ENCODE data around the gene TACO1. TPM values are rescaled to one million over a fixed set of nuclear protein-coding genes. Genes with fewer than 3 reads are reported as not detected.

Gene TACO1
- total RNA-seq, 1 experiment from 2014 or later = 27.1 TPM

GRCh38 chr17:63588797-63589196 is 11.9 kb upstream of the TACO1 start:
- Histone ChIP-seq H4K20me1 (ENCODE audit: insufficient read depth) (peaks cover 4% of the 10 kb centered on the region; the same call in 1 of the 2 replicates), H3K4me2 (no peak overlapping the region), H3K4me3 (no peak overlapping the region), H2AFZ (no peak overlapping the region), H3K4me1 (replicated peaks; ENCODE audit: insufficient read depth) (no peaks in the 10 kb centered on the region), H3F3A (ENCODE audit: insufficient read depth, low read depth) (peaks cover 3% of the 10 kb centered on the region; the same call in 1 of the 2 replicates), H3K9me2 (ENCODE audit: insufficient read depth) (no peaks in the 10 kb centered on the region), H3K79me2 (ENCODE audit: low read depth) (no peaks in the 10 kb centered on the region), H3K9me3 (ENCODE audit: insufficient read depth, low read depth) (no peaks in the 10 kb centered on the region), H3K36me3 (ENCODE audit: low read depth) (peaks cover 19% of the 10 kb centered on the region; the same call in 1 of the 2 replicates), H3K27me3 (ENCODE audit: insufficient read depth, low read depth) (no peaks in the 10 kb centered on the region), H3K27ac (no peak overlapping the region)
- DNase-seq = no peak
- no TSS peak for BruUV-seq (replicated peaks)
- TF ChIP-seq, protein P1, sequence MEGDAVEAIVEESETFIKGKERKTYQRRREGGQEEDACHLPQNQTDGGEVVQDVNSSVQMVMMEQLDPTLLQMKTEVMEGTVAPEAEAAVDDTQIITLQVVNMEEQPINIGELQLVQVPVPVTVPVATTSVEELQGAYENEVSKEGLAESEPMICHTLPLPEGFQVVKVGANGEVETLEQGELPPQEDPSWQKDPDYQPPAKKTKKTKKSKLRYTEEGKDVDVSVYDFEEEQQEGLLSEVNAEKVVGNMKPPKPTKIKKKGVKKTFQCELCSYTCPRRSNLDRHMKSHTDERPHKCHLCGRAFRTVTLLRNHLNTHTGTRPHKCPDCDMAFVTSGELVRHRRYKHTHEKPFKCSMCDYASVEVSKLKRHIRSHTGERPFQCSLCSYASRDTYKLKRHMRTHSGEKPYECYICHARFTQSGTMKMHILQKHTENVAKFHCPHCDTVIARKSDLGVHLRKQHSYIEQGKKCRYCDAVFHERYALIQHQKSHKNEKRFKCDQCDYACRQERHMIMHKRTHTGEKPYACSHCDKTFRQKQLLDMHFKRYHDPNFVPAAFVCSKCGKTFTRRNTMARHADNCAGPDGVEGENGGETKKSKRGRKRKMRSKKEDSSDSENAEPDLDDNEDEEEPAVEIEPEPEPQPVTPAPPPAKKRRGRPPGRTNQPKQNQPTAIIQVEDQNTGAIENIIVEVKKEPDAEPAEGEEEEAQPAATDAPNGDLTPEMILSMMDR (conservative IDR thresholded peaks at IDR 0.05) = no peak
- TF ChIP-seq EZH2 (IDR thresholded peaks at IDR 0.05; ENCODE audit: low read depth) = no peak
- CTCF ChIA-PET = no interaction called here
- intact Hi-C loops (cut with micrococcal nuclease; ENCODE audit: unreplicated experiment) = no loop called here
- POLR2A ChIA-PET (ENCODE audit: unreplicated experiment) = no interaction called here

- Histone ChIP-seq H3K4me1 (replicated peaks; ENCODE audit: insufficient read depth) (no peaks in the 10 kb centered on the region), H4K20me1 (ENCODE audit: insufficient read depth) (peaks cover 4% of the 10 kb centered on the region; the same call in 1 of the 2 replicates), H3K9me2 (ENCODE audit: insufficient read depth) (no peaks in the 10 kb centered on the region), H3K4me3 (no peak overlapping the region), H3K4me2 (no peak overlapping the region), H3F3A (ENCODE audit: insufficient read depth, low read depth) (peaks cover 3% of the 10 kb centered on the region; the same call in 1 of the 2 replicates), H3K27ac (no peak overlapping the region), H3K27me3 (ENCODE audit: insufficient read depth, low read depth) (no peaks in the 10 kb centered on the region), H2AFZ (no peak overlapping the region), H3K36me3 (ENCODE audit: low read depth) (peaks cover 15% of the 10 kb centered on the region; the same call in 1 of the 2 replicates), H3K9me3 (ENCODE audit: insufficient read depth, low read depth) (no peaks in the 10 kb centered on the region), H3K79me2 (ENCODE audit: low read depth) (no peaks in the 10 kb centered on the region)
- BruUV-seq (replicated peaks) = no TSS peak
- intact Hi-C loops (cut with micrococcal nuclease; ENCODE audit: unreplicated experiment) = no loop called here
- ChIA-PET POLR2A (ENCODE audit: unreplicated experiment) (no interaction called here), CTCF (interaction anchor here (0.5 kb wide), 1 partner anchor 123 kb away, joined by 5 read pairs; no protein-coding TSS in a partner anchor)
- TF ChIP-seq, protein P1 (conservative IDR thresholded peaks at IDR 0.05) = no peak
- TF ChIP-seq EZH2 (IDR thresholded peaks at IDR 0.05; ENCODE audit: low read depth) = no peak
- DNase-seq = no peak
These were observed 11.0 kb upstream of the TACO1 start for GRCh38 chr17:63589646-63590045.

DNA sequence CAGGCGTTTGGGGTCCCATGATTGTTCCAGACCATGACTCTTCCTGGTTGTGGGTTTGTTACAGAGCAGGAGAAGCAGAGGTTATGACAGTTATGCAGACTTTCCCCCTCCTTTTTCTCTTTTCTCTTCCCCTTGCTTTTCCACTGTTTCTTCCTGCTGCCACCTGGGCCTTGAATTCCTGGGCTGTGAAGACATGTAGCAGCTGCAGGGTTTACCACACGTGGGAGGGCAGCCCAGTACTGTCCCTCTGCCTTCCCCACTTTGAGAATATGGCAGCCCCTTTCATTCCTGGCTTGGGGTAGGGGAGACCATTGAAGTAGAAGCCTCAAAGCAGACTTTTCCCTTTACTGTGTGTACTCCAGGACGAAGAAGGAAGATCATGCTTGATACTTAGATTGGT is 7.9 kb upstream of the TACO1 start:
- TF ChIP-seq EZH2 (IDR thresholded peaks at IDR 0.05; ENCODE audit: low read depth) = no peak
- TF ChIP-seq, protein P1 (conservative IDR thresholded peaks at IDR 0.05) = no peak
- intact Hi-C loops (cut with micrococcal nuclease; ENCODE audit: unreplicated experiment) = no loop called here
- Histone ChIP-seq H3K9me2 (ENCODE audit: insufficient read depth) (no peaks in the 10 kb centered on the region), H3F3A (ENCODE audit: insufficient read depth, low read depth) (peaks cover 3% of the 10 kb centered on the region; the same call in 1 of the 2 replicates), H3K4me3 (no peak overlapping the region), H3K36me3 (ENCODE audit: low read depth) (0 out of 2 replicates have a peak, but pooled peaks cover 9% of the 10 kb centered on the region), H3K27me3 (ENCODE audit: insufficient read depth, low read depth) (no peaks in the 10 kb centered on the region), H3K79me2 (ENCODE audit: low read depth) (no peaks in the 10 kb centered on the region), H4K20me1 (ENCODE audit: insufficient read depth) (peaks cover 4% of the 10 kb centered on the region; the same call in 1 of the 2 replicates), H3K4me2 (no peak overlapping the region), H3K27ac (no peak overlapping the region), H2AFZ (no peak overlapping the region), H3K4me1 (replicated peaks; ENCODE audit: insufficient read depth) (no peaks in the 10 kb centered on the region), H3K9me3 (ENCODE audit: insufficient read depth, low read depth) (no peaks in the 10 kb centered on the region)
- no peak for DNase-seq
- POLR2A ChIA-PET (ENCODE audit: unreplicated experiment) = interaction anchor here (0.7 kb wide), 1 partner anchor 149 kb away, joined by 6 read pairs; no protein-coding TSS in a partner anchor
- BruUV-seq (replicated peaks) = no TSS peak
- CTCF ChIA-PET = interaction anchor here (0.6 kb wide), 1 partner anchor 41 kb away, joined by 3 read pairs; no protein-coding TSS in a partner anchor
